NOMO-1 (cell line): ENCODE measurements around the gene MED17.
A peak's percentile ranks its signal among the peaks of the same experiment; 100 is the strongest.
"Not testable (repeated sequence)": the region's sequence is repeated elsewhere in the genome, so short reads cannot be mapped to it uniquely, and the experiment has no call there.

Experiments used
- DNase-seq, 2 experiments: peaks; one replicate each; lab custom pipeline; 2025; ENCODE audit not compliant: unreplicated experiment in 2 of 2; lab: John Stamatoyannopoulos, UW

Gene MED17

DNA sequence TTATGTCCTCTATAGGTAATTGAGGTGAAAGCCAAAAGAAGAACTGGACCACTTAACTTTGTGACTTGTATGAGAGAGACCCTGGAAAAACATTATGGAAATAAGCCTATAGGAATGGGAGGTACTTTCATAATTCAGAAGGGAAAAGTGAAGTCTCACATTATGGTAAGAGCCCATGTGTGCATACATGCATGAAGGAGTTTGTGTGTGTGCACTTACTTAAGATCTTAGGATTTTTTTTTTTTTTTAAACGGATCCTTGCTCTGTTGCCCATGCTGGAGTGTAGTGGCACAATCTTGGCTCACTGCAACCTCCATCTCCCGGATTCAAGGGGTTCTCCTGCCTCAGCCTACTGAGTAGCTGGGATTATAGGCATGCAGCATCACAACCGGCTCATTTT, 26.8 kb upstream of the MED17 start:
- DNase-seq = no peak

DNA sequence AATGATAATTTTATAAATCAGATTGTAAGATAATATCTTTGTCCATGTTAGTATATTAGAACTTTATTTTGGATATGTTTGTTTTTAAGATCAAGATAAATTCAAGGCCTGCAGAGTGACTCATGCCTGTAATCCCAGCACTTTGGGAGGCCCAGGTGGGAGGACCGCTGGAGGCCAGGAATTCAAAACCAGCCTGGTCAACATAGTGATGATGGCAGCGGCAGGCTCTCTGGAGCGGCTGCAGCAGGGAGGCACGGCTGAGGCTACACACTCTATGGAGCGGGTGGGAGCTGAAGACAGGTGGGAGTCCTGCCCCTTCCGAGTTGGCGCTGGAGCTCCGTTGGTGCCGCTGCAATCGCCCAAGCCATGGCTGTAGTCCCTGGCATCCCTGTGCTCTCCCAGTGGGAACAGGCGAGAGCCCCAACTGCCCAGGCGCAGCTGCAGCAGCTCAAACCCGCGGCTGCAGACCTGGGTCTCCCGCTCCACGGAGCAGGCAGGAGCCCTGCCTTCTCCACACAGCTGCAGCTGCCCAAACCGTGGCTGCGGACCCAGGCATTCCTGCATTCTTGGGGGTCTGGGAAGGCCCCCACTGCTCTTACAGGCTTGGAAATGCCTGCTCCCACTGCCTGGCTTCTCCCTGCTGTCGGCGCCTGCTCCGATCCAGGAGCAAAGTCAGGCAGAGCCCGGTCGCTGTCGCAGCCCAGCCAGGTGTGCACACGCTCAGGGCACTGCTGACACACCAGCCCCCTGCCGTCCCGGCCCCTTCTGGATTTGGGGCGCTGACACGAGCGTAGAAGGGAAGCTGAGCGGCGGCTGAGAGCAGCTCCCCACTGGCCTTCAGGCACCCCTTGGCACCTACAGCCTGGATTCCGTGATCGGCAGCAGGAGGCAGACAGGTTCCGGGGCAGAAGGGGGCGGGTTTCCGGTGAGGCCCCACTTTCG, 25.9 kb upstream of the MED17 start:
- DNase-seq = no peak

GRCh38 chr11:93759123-93759522, 25.0 kb upstream of the MED17 start:
- DNase-seq = not testable (repeated sequence)

- no peak for DNase-seq
These were observed 22.2 kb upstream of the MED17 start for GRCh38 chr11:93761910-93762309.

DNA sequence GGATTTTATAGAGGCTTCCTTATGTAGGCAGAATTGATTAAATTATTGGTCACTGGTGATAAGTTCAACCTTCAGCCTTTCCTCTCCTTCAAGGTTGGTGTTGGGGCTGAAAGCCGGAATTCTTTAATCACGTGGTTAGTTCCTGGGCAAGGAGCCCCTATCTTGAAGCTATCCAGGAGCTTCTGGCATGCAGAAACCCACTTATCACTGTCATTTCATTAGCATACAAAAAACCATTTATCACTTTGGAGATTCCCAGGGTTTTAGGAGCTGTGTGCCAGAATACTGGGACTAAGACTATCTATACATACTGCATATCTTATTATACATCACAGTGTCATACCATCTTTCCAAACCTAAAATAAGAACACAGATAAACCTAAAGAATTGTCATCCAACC, 18.5 kb upstream of the MED17 start:
- DNase-seq = no peak

- no peak for DNase-seq
These were observed 17.6 kb upstream of the MED17 start for GRCh38 chr11:93766504-93766903.

- no peak for DNase-seq
These were observed 17.1 kb upstream of the MED17 start for GRCh38 chr11:93767018-93767417.

GRCh38 chr11:93770160-93770559, 13.9 kb upstream of the MED17 start:
- no peak for DNase-seq

DNA sequence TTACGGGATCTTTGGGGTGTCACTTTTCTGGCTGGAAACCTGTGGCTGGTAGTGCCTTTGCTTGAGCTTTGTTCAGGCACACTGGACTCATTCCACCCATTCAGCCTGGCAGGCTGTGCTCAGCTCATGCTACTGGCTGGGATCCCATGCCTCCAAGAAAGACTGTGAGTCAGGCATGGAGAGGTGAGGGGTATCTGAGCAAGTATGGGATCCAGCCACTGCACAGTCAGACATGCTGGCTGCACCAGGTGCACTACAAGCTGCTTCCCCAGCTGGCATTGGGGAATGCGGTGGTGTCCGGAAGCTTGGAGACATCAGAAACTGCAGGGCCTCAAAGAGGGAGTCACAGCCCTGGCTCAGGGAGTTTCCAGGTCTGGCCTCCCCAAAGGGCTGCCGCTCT, 12.0 kb upstream of the MED17 start:
- no peak for DNase-seq

GRCh38 chr11:93773045-93773477, 11.0 kb upstream of the MED17 start:
- no peak for DNase-seq

GRCh38 chr11:93773601-93774200, 10.4 kb upstream of the MED17 start:
- no peak for DNase-seq

DNA sequence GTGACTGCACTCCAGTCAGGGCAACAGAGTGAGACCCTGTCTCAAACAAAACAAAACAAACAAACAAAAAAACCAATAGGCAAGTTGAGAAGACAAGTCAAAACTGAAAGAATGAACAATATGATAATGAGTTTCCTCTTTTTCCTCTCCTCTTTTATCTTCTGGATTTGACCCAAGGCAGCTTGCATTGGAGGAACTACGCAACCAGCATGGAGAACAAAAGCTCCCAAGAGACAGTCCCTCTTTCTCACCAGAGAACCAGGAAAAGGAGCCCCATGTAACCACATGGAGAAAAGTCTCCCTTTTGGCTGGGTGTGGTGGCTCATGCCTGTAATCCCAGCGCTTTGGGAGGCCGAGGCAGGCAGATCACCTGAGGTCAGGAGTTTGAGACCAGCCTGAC, 9.5 kb upstream of the MED17 start:
- peak in 1 of 2 experiments; percentile 35 for DNase-seq

DNA sequence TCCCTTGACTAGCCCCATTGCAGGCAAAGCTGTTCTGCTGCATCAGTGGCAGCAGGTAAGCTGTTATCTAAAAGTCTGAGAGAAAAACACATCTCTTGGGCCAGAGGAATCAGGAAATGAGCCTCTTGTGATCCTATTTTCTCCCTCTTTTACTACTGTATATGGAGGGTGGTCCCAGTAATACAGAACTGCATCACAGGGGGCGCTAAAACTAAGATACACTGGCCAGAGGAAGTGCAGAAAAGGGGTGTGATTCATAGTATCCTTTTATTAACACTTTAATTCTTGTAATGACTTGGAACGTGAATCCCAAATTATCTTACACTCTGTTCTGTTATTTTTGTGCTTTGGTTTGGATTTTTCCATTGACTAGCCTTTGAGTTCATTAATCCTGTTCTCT, 8.8 kb upstream of the MED17 start:
- DNase-seq = no peak

DNA sequence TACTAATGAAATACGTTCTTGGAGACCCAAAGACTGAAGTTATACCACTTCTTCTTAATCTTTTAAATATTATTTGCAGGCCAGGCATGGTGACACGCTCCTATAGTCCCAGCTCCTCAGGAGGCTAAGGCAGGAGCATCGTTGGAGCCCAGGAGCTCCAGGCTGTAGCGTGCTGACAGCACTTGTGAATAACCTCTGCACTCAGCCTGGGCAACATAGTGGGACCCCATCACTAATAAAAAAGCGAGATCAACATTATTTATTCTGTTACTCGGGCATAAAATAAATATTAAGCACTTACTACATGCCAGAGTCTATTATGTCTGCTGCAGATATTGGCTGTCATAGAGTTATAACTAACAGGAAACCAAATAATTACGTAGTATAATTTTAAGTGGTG, 720 bp upstream of the MED17 start:
- no peak for DNase-seq

DNA sequence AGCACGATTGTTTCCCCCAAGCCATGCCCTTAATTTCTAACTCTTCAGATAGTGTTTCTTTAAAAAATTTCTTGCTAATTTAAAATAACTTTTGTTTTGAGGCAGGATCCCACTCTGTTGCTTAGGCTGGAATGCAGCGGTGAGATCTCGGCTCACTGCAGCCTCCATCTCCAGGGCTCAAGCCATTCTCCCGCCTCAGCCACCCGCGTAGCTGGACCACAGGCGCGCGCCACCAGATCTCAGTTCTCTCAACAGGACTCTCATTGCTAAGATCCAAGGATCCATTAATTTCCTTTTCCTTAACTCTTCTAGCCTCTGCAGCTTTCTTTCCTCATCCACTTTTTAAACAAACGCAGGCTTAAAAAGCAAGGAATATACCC, 327 bp upstream of the MED17 start:
- DNase-seq = no peak

DNA sequence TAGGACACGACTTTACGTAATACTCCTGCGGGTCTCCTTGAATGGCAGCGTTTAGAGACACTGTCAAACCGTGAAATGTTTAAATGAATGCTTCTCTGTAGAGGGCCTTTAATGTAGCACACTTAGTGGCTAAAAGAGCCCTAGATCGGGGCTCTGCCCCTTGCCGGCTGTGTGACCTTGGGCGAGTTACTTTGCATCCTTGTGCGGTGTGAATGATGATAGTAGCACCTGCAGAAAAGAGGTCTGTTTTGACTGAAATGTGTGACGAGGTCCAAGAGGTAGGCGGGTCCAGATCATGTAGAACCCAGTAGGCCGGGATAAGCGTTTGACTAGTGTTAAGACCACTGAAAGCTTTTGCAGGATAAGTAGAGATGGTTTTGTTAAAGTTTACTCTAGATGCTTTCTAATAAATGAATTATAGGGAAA, 866 bp downstream of the MED17 start:
- no peak for DNase-seq

DNA sequence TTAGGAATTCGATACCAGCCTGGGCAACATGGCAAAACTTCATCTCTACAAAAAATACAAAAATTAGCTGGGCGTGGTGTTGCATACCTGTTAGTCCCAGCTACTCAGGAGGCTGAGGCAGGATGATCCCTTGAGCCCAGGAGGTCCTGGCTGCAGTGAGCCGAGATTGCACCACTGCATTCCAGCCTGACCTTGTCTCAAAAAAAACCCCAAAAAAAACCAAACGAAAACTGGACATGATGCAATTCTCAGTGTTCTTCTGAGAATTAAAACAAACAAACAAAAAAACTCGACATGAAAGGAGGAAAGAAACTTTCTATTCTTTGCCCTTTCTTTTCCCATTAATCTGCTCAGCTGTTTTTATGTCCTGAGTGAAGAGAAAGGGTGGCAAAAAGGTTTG, 7.4 kb downstream of the MED17 start:
- DNase-seq = no peak

DNA sequence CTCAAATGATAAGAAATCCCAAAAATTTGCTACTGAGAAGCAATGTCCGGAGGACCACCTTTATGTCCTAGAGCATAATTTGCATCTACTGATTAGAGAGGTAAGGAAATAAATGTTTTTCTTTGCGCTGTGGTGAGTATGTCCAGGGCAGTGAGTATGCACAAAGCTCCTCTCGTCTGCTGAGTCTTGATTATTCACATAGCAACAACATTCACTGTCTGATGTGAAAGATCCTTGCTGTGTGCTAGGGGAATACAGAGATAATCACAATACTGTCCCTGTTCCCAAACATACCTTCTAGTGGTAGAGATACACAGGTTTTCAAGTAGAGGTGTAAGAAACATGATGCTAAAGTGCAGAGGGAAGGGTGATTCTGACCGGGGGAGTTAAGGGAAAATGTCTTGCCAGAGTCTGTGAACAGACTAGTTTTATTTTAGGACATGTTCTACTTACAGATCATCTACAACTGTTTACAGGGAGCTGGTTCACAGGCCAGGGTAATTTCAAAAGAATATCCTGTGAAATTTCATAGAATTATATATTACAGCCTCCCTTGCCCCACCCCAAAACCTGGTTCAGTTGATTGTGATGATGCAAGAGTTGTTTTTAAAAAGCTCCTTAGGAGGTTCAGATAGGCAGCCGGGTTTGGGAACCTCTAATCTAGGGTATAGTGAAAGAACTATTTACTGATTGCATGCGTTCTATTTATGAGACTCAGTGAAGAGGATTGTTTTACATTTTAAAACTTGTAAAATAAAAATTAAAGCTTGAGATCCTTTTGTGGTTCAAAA, 12.6 kb downstream of the MED17 start:
- no peak for DNase-seq

- DNase-seq = no peak
These were observed 17.3 kb downstream of the MED17 start for GRCh38 chr11:93801366-93801765.

DNA sequence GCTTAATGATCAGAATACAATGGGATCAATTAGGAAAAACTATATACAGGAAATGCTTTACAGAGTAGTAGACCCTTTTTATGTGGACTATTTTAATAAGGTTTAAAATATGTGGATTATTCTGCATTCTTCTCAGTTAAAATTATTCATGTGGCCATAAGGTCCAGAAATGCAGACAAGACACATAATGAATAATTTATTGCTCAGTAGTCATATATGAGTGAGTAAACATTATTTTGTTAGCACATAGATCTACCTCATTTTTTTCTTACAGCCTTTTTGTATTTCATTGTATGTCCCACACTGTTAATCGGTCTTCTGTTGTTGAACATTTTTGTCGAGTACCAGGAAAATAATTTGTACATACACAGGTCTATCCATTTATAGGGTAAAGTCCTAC, 20.8 kb downstream of the MED17 start:
- no peak for DNase-seq

DNA sequence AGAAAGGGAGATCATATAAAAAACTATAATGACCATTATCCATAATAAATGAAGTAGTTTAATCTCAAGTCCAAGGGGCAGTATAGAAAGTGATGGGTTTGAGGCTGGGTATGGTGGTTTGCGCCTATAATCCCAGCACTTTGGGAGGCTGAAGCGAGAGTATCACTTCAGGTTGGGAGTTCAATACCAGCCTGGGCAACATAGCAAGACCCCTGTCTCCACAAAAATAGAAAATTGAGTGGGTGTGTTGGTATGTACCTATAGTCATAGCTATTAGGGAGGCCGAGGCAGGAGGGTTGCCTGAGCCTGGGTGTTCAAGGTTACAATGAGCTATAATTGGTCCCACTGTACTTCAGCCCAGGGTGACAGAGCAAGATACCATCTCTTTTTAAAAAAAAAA, 23.9 kb downstream of the MED17 start:
- no peak for DNase-seq
